Activated T-cell treated with anti-CD3 and anti-CD28 coated beads, Interleukin-2, amount 50 U/mL, for 4 hours (primary cell): Measurements from ENCODE around the gene TENM4. TPM values are rescaled to one million over a fixed set of nuclear protein-coding genes. Genes with fewer than 3 reads are reported as not detected.

Source experiments
- ATAC-seq, 2 donors: fragments of 200-7000 bp; cut with Tn5 transposase; one replicate each; pipeline ENCODE4 v1.10.0; 2021
- DNase-seq: peaks from one replicate; pipeline ENCODE4 v3.0.0-alpha.2; 2020
- H3K27me3 Mint-ChIP-seq: one replicate; pipeline ENCODE4 v1.8.0; 2021; ENCODE audit warnings: low read depth, mixed read lengths
- H3K36me3 Mint-ChIP-seq: one replicate; pipeline ENCODE4 v1.8.0; 2022; ENCODE audit warnings: mixed read lengths; ENCODE audit not compliant: insufficient read depth
- H3K4me1 Mint-ChIP-seq: one replicate; pipeline ENCODE4 v1.8.0; 2021; ENCODE audit warnings: low read depth, mixed read lengths
- H3K4me3 Mint-ChIP-seq: one replicate; pipeline ENCODE4 v1.8.0; 2021; ENCODE audit warnings: mild to moderate bottlenecking, moderate library complexity, mixed read lengths
- H3K9me3 Mint-ChIP-seq: one replicate; pipeline ENCODE4 v1.8.0; 2021; ENCODE audit warnings: mixed read lengths
- total RNA-seq, 3 donors: library from RNA; stranded (reverse); gene quantifications; one replicate each; pipeline ENCODE4 v1.2.1, GENCODE V29; 2021

Gene TENM4
- total RNA-seq, 3 donors from 2014 or later = 0.10 to 0.30 TPM; not detected in 1

GRCh38 chr11:78876676-78877075 lies 564.2 kb downstream of the TENM4 start:
- Mint-ChIP-seq H3K4me3 (no peak overlapping the region), H3K27me3 (no peaks in the 10 kb centered on the region), H3K9me3 (peaks cover 6% of the 10 kb centered on the region), H3K4me1 (no peaks in the 10 kb centered on the region), H3K36me3 (no peaks in the 10 kb centered on the region)
- DNase-seq (no peak), ATAC-seq (no peak)

GRCh38 chr11:78870655-78871054 lies 570.2 kb downstream of the TENM4 start:
- no peaks in the 10 kb centered on the region for H3K4me1 Mint-ChIP-seq
- DNase-seq (no peak), ATAC-seq (no peak)
- H3K9me3 Mint-ChIP-seq = no peaks in the 10 kb centered on the region
- H3K4me3 Mint-ChIP-seq = no peak overlapping the region
- no peaks in the 10 kb centered on the region for H3K36me3 Mint-ChIP-seq
- H3K27me3 Mint-ChIP-seq = peaks cover 6% of the 10 kb centered on the region

DNA sequence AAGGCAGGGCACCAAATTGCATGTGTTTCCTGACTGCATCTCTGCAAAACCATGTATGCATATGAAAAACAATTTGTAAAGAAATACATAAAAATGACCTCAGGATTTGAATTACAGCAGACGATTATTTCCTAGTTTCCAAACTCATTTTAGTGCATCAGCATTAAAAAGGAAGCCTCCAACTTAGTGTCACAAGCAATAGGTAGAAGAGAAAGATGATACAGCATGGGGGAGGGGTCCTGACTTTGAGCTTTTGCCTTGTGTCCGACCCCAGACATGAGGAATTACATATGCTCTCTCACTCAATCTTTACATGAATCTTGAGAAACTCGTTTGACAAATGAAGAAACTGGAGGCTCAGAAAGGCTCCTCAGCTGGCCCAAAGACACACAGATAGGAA lies 571.5 kb downstream of the TENM4 start:
- no peak for ATAC-seq
- no peaks in the 10 kb centered on the region for H3K4me1 Mint-ChIP-seq
- no peak overlapping the region for H3K4me3 Mint-ChIP-seq

DNA sequence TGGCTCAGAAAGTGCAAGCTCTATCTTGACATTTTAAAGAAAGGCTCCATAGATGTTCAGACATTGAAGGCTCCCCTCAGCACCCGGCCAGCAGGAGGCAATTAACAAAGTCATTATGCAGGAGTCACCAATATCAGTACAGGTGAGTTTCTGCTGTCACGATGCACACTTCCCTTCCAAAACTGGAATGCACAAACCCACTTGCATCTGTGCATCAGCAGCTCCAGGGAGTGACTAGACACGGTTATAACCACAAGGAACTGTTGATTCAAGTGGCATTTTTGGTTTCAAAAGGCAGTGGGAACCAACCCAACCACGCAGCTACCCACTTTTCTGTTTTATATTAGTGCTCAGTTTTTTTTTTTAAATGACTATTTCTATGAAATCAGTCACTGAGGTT lies 572.3 kb downstream of the TENM4 start:
- Mint-ChIP-seq H3K4me3 (no peak overlapping the region), H3K36me3 (no peaks in the 10 kb centered on the region), H3K27me3 (peaks cover 6% of the 10 kb centered on the region), H3K9me3 (no peaks in the 10 kb centered on the region), H3K4me1 (no peaks in the 10 kb centered on the region)
- ATAC-seq (no peak), DNase-seq (no peak)

More for the DNA sequence above, 571.5 kb downstream of the TENM4 start:
- peaks cover 6% of the 10 kb centered on the region for H3K27me3 Mint-ChIP-seq
- H3K36me3 Mint-ChIP-seq = no peaks in the 10 kb centered on the region
- H3K9me3 Mint-ChIP-seq = no peaks in the 10 kb centered on the region
- no peak for DNase-seq

GRCh38 chr11:78860720-78861422 lies 580.0 kb downstream of the TENM4 start:
- Mint-ChIP-seq H3K27me3 (no peaks in the 10 kb centered on the region), H3K4me1 (no peaks in the 10 kb centered on the region), H3K36me3 (no peaks in the 10 kb centered on the region), H3K4me3 (no peak overlapping the region), H3K9me3 (no peaks in the 10 kb centered on the region)
- DNase-seq (no peak), ATAC-seq (no peak)

DNA sequence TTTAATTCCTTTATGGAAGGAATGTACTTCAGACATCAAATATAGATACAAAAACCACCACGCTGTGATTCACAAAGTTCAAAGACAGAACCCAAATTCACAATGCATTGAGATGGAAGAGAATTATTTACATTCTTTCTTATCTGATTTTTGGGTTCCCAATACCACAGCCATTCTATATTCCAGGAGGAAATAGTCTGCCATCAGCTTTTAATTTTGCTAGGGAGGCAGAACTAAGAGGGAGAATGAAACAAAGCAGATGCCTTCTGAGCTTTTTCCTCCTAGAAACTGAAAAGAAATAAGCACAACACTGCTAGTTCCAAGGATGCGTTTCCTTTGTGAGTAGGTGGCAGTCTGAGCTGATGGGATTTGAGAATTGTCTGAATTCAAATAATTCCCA lies 583.1 kb downstream of the TENM4 start:
- no peak for ATAC-seq
- H3K4me3 Mint-ChIP-seq = no peak overlapping the region
- no peaks in the 10 kb centered on the region for H3K36me3 Mint-ChIP-seq
- no peaks in the 10 kb centered on the region for H3K9me3 Mint-ChIP-seq
- DNase-seq = no peak
- H3K27me3 Mint-ChIP-seq = peaks cover 4% of the 10 kb centered on the region
- H3K4me1 Mint-ChIP-seq = no peaks in the 10 kb centered on the region

GRCh38 chr11:78856211-78856610 lies 584.6 kb downstream of the TENM4 start:
- Mint-ChIP-seq H3K36me3 (no peaks in the 10 kb centered on the region), H3K27me3 (peaks cover 4% of the 10 kb centered on the region), H3K4me1 (no peaks in the 10 kb centered on the region), H3K9me3 (no peaks in the 10 kb centered on the region), H3K4me3 (no peak overlapping the region)
- ATAC-seq (no peak), DNase-seq (no peak)

GRCh38 chr11:78855116-78855515 lies 585.7 kb downstream of the TENM4 start:
- Mint-ChIP-seq H3K36me3 (no peaks in the 10 kb centered on the region), H3K27me3 (peaks cover 4% of the 10 kb centered on the region), H3K9me3 (no peaks in the 10 kb centered on the region), H3K4me3 (no peak overlapping the region), H3K4me1 (no peaks in the 10 kb centered on the region)
- DNase-seq (no peak), ATAC-seq (no peak)

- H3K4me1 Mint-ChIP-seq = no peaks in the 10 kb centered on the region
- H3K4me3 Mint-ChIP-seq = no peak overlapping the region
- no peak for DNase-seq
- no peaks in the 10 kb centered on the region for H3K36me3 Mint-ChIP-seq
- ATAC-seq = no peak
- peaks cover 7% of the 10 kb centered on the region for H3K27me3 Mint-ChIP-seq
- H3K9me3 Mint-ChIP-seq = no peaks in the 10 kb centered on the region
Measured at GRCh38 chr11:78853521-78853920, 587.3 kb downstream of the TENM4 start.

DNA sequence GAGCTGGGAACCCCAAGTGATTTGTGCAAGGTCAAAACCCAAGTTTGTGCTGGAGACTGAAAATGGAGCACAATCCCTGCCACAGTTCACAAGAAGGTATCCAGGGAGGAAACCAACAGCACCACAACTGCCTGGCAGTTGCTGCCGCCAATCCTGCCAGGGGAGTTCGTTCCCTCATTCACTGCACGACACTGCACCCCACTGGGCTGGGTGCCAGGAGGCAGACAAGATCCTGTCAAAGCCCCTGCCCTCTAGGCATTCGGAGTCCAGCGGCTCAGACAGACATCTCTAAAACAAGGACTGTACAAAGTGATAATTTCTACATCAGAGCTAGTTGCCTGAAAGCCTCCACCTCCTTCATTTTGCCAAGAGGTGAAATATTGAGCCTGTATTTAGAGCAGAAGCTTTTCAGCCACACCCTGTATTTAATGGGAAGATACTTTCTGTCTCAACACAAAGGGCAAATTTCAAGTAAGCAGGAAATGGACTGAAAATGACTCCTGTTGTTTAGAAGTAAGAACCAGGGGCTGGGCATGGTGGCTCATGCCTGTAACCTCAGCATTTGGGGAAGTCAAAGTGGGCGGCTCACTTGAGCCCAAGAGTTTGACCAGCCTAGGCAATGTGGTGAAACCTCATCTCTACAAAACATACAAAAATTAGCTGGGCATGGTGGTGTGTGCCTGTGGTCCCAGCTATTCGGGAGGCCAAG lies 588.8 kb downstream of the TENM4 start:
- Mint-ChIP-seq H3K4me3 (no peak overlapping the region), H3K9me3 (no peaks in the 10 kb centered on the region), H3K4me1 (no peaks in the 10 kb centered on the region), H3K27me3 (peaks cover 7% of the 10 kb centered on the region), H3K36me3 (no peaks in the 10 kb centered on the region)
- ATAC-seq = no peak
- no peak for DNase-seq

- no peak for ATAC-seq
- no peaks in the 10 kb centered on the region for H3K4me1 Mint-ChIP-seq
- H3K9me3 Mint-ChIP-seq = no peaks in the 10 kb centered on the region
- peaks cover 7% of the 10 kb centered on the region for H3K27me3 Mint-ChIP-seq
- DNase-seq = no peak
- no peaks in the 10 kb centered on the region for H3K36me3 Mint-ChIP-seq
- no peak overlapping the region for H3K4me3 Mint-ChIP-seq
Measured at GRCh38 chr11:78850078-78850477, 590.8 kb downstream of the TENM4 start.

DNA sequence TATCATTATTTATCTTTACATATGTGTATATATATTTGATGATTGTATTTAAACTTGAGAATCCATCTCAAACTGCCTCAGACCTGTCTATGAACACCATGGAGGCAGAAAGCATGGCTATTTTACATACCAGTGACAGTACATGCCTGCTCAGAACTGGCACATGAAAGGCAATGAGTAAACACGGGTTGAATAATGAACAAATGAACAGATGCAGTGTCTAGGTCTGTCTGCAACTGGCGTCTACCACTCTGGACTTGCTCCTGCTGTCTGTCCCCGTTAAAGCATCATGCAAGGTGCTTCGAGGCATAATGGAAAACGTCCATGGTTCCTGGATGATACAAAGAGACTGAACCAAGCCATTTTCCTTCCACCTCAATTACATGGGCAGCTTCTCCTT lies 594.6 kb downstream of the TENM4 start:
- Mint-ChIP-seq H3K27me3 (peaks cover 10% of the 10 kb centered on the region), H3K9me3 (no peaks in the 10 kb centered on the region), H3K4me1 (no peaks in the 10 kb centered on the region), H3K4me3 (no peak overlapping the region), H3K36me3 (no peaks in the 10 kb centered on the region)
- ATAC-seq = no peak
- DNase-seq = no peak

DNA sequence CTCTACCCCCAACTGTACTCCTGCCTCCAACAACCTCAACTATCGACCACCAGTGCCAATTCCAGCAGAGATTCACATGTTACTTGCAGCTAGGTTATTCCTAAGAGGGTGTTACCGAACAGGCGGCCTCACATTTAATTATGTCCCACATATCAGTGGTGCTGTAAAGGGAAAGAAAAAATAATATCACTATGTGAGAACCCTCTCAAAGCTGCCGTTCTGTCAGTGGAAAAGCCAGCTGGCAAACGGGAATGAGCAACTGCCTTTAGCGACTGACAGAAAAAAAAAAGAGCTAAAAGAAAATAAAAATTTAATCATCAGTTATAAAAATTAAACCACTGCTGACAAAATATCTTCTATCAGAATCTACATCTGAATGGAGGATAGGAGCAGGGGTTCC lies 595.3 kb downstream of the TENM4 start:
- H3K4me3 Mint-ChIP-seq = no peak overlapping the region
- no peaks in the 10 kb centered on the region for H3K4me1 Mint-ChIP-seq
- H3K27me3 Mint-ChIP-seq = peaks cover 11% of the 10 kb centered on the region
- H3K9me3 Mint-ChIP-seq = no peaks in the 10 kb centered on the region
- H3K36me3 Mint-ChIP-seq = no peaks in the 10 kb centered on the region
- DNase-seq (no peak), ATAC-seq (no peak)

DNA sequence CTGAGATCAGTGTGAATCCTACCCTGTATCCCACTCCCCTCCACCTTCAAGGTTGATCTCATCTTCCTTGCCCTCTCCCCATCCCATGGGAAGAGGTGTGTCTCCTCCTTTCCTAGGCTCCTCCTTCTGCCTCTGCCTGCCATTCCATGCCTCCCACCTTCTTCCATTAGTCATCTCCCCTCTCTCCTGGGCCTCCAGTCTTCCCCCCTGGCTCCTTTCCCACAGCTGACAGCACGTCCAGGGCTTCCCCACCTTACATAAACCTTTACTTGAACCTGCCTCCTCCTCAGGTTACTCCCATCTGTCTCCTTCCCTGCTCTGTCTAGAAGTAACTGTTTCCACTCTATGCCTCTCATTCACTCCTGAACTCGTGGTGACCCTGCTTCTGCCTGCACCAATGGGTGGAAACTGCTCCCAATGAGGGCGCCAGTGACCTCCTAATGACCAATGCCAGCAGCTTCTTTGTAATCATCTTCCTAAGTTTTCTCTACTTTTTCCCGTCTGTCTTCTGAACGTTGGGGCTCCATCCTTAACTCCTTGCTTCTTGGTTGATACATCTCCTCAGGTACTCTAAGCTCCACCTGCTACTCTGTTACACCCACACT lies 599.3 kb downstream of the TENM4 start:
- Mint-ChIP-seq H3K36me3 (no peaks in the 10 kb centered on the region), H3K27me3 (peaks cover 9% of the 10 kb centered on the region), H3K4me1 (no peaks in the 10 kb centered on the region), H3K4me3 (no peak overlapping the region), H3K9me3 (no peaks in the 10 kb centered on the region)
- no peak for DNase-seq
- ATAC-seq = no peak

DNA sequence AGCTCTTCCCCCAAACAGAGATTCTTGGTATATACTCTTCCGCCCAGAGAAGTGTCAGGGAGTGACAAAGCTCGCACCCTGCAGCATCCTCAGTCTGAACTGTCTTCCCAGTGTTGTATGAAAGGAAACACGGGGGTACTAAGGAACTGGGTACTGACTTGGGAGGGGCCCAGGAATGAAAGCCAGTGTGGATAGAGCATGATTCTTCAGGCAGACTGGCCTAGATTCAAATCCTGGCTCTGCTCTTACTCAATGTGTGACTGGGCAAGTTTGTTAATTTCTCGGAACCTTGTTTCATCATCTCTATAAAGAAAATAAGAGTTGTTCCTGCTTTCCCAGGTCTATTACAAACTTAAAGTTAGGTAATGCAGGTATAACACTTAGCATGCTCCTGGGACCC lies 600.2 kb downstream of the TENM4 start:
- Mint-ChIP-seq H3K4me1 (no peaks in the 10 kb centered on the region), H3K4me3 (no peak overlapping the region), H3K9me3 (no peaks in the 10 kb centered on the region), H3K36me3 (no peaks in the 10 kb centered on the region), H3K27me3 (peaks cover 9% of the 10 kb centered on the region)
- DNase-seq (no peak), ATAC-seq (no peak)
